PFSK-1 (cell line): Measurements from ENCODE around the gene ABI3BP.

ENCODE experiments used
- FOXP2 ChIP-seq: optimal IDR thresholded peaks from 2 replicates; pipeline ENCODE3; 2011; ENCODE audit warnings: borderline replicate concordance, control low read depth, inconsistent platforms; ENCODE audit not compliant: insufficient read depth; ENCODE audit errors: extremely low read length, extremely low read depth
- POLR2AphosphoS5 ChIP-seq: IDR thresholded peaks from 2 replicates; pipeline ENCODE4 v1.6.1; 2012; ENCODE audit warnings: low read depth, mild to moderate bottlenecking, control low read depth, low read length, moderate library complexity
- SIN3A ChIP-seq: IDR thresholded peaks from 2 replicates; pipeline ENCODE4 v1.6.1; 2012; ENCODE audit warnings: mild to moderate bottlenecking, low read length, moderate library complexity, borderline replicate concordance; ENCODE audit not compliant: insufficient read depth
- TAF1 ChIP-seq: IDR thresholded peaks from 2 replicates; pipeline ENCODE4 v1.6.1; 2012; ENCODE audit warnings: low read length, control low read depth, borderline replicate concordance; ENCODE audit not compliant: insufficient read depth
- TF ChIP-seq, protein P1 (sequence below), 2 experiments: IDR thresholded peaks; 2 replicates each; pipeline versions ENCODE4 v1.6.1 to v1.8.0; 2011 to 2012; ENCODE audit warnings: low read depth in 2 of 2, low read length in 2 of 2, control low read depth in 1 of 2, inconsistent platforms in 1 of 2, mild to moderate bottlenecking in 1 of 2, moderate library complexity in 1 of 2; ENCODE audit not compliant: insufficient read depth in 1 of 2

ABI3BP gene

DNA sequence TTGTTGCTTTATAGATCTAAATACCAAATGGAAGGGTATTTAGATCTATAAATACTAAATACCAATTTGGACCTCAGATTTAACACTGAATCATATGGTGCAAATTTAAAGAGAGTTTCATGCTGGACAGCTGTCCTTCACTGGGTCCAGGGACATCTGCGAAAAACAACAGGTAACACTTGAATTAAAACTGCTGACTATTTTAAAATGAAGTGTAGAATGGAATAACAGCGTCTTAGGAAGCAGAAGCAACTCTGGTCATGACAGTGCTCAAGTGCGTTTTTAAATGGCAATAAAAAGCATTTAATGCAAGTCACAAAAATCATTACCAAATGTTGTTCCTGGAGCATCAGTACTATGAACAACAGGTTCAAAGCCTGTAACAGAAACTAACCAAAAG lies 177.6 kb downstream of the ABI3BP start:
- TF ChIP-seq, protein P1, sequence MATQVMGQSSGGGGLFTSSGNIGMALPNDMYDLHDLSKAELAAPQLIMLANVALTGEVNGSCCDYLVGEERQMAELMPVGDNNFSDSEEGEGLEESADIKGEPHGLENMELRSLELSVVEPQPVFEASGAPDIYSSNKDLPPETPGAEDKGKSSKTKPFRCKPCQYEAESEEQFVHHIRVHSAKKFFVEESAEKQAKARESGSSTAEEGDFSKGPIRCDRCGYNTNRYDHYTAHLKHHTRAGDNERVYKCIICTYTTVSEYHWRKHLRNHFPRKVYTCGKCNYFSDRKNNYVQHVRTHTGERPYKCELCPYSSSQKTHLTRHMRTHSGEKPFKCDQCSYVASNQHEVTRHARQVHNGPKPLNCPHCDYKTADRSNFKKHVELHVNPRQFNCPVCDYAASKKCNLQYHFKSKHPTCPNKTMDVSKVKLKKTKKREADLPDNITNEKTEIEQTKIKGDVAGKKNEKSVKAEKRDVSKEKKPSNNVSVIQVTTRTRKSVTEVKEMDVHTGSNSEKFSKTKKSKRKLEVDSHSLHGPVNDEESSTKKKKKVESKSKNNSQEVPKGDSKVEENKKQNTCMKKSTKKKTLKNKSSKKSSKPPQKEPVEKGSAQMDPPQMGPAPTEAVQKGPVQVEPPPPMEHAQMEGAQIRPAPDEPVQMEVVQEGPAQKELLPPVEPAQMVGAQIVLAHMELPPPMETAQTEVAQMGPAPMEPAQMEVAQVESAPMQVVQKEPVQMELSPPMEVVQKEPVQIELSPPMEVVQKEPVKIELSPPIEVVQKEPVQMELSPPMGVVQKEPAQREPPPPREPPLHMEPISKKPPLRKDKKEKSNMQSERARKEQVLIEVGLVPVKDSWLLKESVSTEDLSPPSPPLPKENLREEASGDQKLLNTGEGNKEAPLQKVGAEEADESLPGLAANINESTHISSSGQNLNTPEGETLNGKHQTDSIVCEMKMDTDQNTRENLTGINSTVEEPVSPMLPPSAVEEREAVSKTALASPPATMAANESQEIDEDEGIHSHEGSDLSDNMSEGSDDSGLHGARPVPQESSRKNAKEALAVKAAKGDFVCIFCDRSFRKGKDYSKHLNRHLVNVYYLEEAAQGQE (IDR thresholded peaks at IDR 0.05; ENCODE audit: insufficient read depth in 1 of 2, low read depth in 2 of 2, low read length in 2 of 2), result no peak
- TF ChIP-seq FOXP2 (no peak), TAF1 (no peak)

DNA sequence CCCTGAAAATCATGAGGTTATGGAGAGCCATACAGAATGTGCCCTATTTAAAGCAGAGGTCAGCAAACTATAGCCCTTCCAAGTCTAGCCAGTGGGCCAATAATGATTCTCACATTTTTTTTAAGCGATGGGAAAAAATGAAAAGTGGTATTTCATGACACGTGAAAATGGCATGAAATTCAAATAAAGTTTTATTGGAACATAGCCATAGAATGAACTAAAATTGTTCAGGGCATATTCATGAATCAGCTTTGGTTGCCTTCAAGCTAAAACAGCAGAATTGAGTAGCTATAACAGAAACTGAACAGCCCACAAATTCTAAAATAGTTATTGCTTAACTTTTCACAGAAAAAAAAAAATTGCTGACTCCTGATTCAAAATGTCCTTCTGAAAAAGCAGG lies 179.4 kb downstream of the ABI3BP start:
- TF ChIP-seq POLR2AphosphoS5, result no peak
- TF ChIP-seq, protein P1 (IDR thresholded peaks at IDR 0.05; ENCODE audit: insufficient read depth in 1 of 2, low read depth in 2 of 2, low read length in 2 of 2), result no peak
- no peak for TF ChIP-seq FOXP2
- no peak for TF ChIP-seq SIN3A
- TF ChIP-seq TAF1, result no peak

DNA sequence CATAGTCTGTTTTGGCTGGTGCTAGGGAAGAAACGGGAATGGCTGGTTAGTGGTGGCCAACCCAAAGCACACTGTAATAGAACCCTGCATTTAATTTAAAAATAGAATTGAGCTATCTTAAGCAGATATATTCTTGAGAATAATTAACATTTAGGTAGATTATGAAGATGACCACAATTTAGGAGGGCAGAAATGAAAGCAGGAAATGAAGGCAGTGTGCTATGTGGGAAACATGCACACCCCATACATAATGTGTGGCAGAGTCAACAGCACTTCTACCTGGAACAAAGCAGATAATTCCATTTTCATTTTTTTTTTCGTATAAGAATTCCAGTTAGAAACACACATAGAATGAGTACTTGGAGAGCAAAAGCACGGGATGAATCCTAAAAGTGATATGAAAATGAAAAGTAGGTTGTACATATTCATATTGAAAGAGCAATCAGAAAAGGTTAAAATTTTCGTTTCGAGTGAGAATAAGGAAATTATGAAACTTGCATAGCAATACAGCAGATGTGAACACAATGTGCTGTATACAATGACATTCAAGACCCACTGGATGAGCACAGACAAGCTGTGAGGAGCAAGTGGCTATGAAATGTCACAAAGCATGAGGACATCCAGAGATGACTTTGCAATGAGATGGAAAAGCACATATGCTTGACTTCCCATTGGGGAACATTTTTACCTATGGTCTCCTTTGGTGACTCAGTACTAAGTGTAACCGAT lies 181.3 kb downstream of the ABI3BP start:
- no peak for TF ChIP-seq SIN3A
- TF ChIP-seq POLR2AphosphoS5, result no peak
- TF ChIP-seq, protein P1 (IDR thresholded peaks at IDR 0.05; ENCODE audit: insufficient read depth in 1 of 2, low read depth in 2 of 2, low read length in 2 of 2), result no peak
- TF ChIP-seq FOXP2, result no peak
- no peak for TF ChIP-seq TAF1

DNA sequence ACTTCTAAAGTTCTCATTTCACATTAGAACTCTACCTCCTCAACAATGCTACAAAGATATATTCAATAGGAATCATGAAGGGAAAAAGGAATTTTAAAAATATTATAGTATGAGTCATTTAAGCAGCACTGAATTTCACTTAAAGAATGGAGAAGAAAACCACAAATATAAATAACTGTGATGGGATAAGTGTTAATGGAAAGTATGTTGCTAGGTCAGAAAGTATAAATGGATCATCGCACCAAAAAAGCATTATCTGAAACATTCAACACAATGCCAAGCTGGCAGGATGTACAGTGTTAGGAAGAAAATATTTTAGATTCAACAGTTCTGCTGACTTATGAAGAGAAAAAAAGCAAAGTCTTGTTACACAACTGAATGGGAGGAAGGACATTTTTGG lies 182.6 kb downstream of the ABI3BP start:
- no peak for TF ChIP-seq TAF1
- TF ChIP-seq, protein P1 (IDR thresholded peaks at IDR 0.05; ENCODE audit: insufficient read depth in 1 of 2, low read depth in 2 of 2, low read length in 2 of 2), result no peak
- no peak for TF ChIP-seq SIN3A
- no peak for TF ChIP-seq FOXP2
- no peak for TF ChIP-seq POLR2AphosphoS5

DNA sequence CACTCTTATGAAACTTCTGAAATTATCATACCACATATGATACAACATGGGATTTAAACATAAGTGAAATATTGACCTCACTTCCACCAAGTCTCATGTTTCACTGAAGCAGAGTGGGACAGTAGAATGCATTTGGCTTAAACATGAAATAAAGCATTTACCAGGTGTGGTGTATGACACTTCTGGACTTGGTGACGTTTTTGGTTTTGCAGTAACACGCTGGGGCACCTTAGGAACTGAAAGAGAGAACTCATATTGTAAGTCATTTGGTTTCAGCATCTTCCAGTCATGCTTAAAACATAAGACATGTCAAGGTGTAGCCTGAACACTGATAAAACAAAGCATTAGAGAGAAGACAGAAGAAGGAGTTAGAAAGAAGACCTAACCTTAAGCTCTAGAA lies 188.6 kb downstream of the ABI3BP start:
- TF ChIP-seq FOXP2 (no peak), TAF1 (no peak), SIN3A (no peak), POLR2AphosphoS5 (no peak)
- TF ChIP-seq, protein P1 (IDR thresholded peaks at IDR 0.05; ENCODE audit: insufficient read depth in 1 of 2, low read depth in 2 of 2, low read length in 2 of 2), result no peak
